GM12878 (cell line): ENCODE results near the gene GID8.

Experiments
- BCL3 ChIP-seq: IDR thresholded peaks from 2 replicates; pipeline ENCODE4 v1.6.1; 2011; ENCODE audit warnings: borderline replicate concordance, low read depth, mild to moderate bottlenecking, moderate library complexity, low read length; ENCODE audit not compliant: insufficient read depth, poor library complexity, severe bottlenecking
- CUX1 ChIP-seq: IDR thresholded peaks from 2 replicates; pipeline ENCODE4 v1.6.1; 2012; ENCODE audit warnings: improper control_type of control experiment, low read depth, low read length; ENCODE audit not compliant: insufficient replicate concordance
- EP300 ChIP-seq, 2 experiments: fragments of 150-350 bp in 1 of 2; IDR thresholded peaks; 2 replicates each; pipeline ENCODE4 v1.6.1; 2011 to 2012; ENCODE audit warnings: low read depth in 2 of 2, low read length in 2 of 2, borderline replicate concordance in 1 of 2, improper control_type of control experiment in 1 of 2, inconsistent platforms in 1 of 2; ENCODE audit not compliant: control insufficient read depth in 1 of 2
- HDAC2 ChIP-seq: fragments of 200-600 bp; sonication (generic); IDR thresholded peaks from 2 replicates; pipeline ENCODE4 v1.6.1; 2017
- JUNB ChIP-seq: IDR thresholded peaks from 2 replicates; pipeline ENCODE4 v1.6.1; 2016; ENCODE audit warnings: antibody characterized with exemption, mild to moderate bottlenecking
- MEF2B ChIP-seq: fragments of 450-650 bp; IDR thresholded peaks from 2 replicates; pipeline ENCODE4 v1.6.1; 2018; ENCODE audit warnings: mild to moderate bottlenecking, moderate library complexity; ENCODE audit not compliant: partially characterized antibody, poor library complexity, severe bottlenecking
- POLR2A ChIP-seq: IDR thresholded peaks from 2 replicates; pipeline ENCODE4 v1.6.1; 2011; ENCODE audit warnings: low read depth, mild to moderate bottlenecking, low read length
- POLR2AphosphoS5 ChIP-seq: IDR thresholded peaks from 2 replicates; pipeline ENCODE4 v1.6.1; 2011; ENCODE audit warnings: mild to moderate bottlenecking, low read length, inconsistent platforms
- RAD21 ChIP-seq: IDR thresholded peaks from 2 replicates; pipeline ENCODE4 v1.6.1; 2011; ENCODE audit warnings: mild to moderate bottlenecking, low read depth, low read length, moderate library complexity; ENCODE audit not compliant: insufficient read depth
- YY1 ChIP-seq: IDR thresholded peaks from 2 replicates; pipeline ENCODE4 v1.6.1; 2011; ENCODE audit warnings: low read depth, mild to moderate bottlenecking, low read length
- ZZZ3 ChIP-seq: IDR thresholded peaks from 2 replicates; pipeline ENCODE4 v1.6.1; 2011; ENCODE audit warnings: low read depth; ENCODE audit not compliant: control insufficient read depth, insufficient read length
- TF ChIP-seq, protein P1 (sequence below), 3 experiments: IDR thresholded peaks in 2 of 3; conservative IDR thresholded peaks in 1 of 3; 2 replicates each; pipeline ENCODE4 v1.5.1; 2011; ENCODE audit warnings: low read depth in 3 of 3, low read length in 3 of 3, mild to moderate bottlenecking in 3 of 3, control low read depth in 2 of 3, moderate library complexity in 2 of 3, inconsistent platforms in 1 of 3, mixed read lengths in 1 of 3; ENCODE audit not compliant: control insufficient read depth in 2 of 3, insufficient read depth in 1 of 3; ENCODE audit errors: extremely low read depth in 1 of 3
- TF ChIP-seq, protein P2 (sequence below): IDR thresholded peaks from 2 replicates; pipeline ENCODE4 v1.6.1; 2012; ENCODE audit warnings: low read length, inconsistent platforms

GRCh38 chr20:62893700-62894099 is 44.2 kb upstream of the GID8 start:
- TF ChIP-seq RAD21 (no peak), BCL3 (no peak), CUX1 (no peak), EP300 (IDR thresholded peaks at IDR 0.05; ENCODE audit: borderline replicate concordance in 1 of 2, control insufficient read depth in 1 of 2, low read depth in 2 of 2, low read length in 2 of 2) (no peak), YY1 (no peak), HDAC2 (no peak), POLR2A (no peak), ZZZ3 (no peak), MEF2B (no peak), JUNB (no peak), POLR2AphosphoS5 (no peak)
- TF ChIP-seq, protein P1, sequence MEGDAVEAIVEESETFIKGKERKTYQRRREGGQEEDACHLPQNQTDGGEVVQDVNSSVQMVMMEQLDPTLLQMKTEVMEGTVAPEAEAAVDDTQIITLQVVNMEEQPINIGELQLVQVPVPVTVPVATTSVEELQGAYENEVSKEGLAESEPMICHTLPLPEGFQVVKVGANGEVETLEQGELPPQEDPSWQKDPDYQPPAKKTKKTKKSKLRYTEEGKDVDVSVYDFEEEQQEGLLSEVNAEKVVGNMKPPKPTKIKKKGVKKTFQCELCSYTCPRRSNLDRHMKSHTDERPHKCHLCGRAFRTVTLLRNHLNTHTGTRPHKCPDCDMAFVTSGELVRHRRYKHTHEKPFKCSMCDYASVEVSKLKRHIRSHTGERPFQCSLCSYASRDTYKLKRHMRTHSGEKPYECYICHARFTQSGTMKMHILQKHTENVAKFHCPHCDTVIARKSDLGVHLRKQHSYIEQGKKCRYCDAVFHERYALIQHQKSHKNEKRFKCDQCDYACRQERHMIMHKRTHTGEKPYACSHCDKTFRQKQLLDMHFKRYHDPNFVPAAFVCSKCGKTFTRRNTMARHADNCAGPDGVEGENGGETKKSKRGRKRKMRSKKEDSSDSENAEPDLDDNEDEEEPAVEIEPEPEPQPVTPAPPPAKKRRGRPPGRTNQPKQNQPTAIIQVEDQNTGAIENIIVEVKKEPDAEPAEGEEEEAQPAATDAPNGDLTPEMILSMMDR (IDR thresholded peaks at IDR 0.05 in 2 of 3, conservative IDR thresholded peaks at IDR 0.05 in 1 of 3; ENCODE audit: control insufficient read depth in 2 of 3, extremely low read depth in 1 of 3, insufficient read depth in 1 of 3, low read depth in 3 of 3, low read length in 3 of 3): no peak
- TF ChIP-seq, protein P2, sequence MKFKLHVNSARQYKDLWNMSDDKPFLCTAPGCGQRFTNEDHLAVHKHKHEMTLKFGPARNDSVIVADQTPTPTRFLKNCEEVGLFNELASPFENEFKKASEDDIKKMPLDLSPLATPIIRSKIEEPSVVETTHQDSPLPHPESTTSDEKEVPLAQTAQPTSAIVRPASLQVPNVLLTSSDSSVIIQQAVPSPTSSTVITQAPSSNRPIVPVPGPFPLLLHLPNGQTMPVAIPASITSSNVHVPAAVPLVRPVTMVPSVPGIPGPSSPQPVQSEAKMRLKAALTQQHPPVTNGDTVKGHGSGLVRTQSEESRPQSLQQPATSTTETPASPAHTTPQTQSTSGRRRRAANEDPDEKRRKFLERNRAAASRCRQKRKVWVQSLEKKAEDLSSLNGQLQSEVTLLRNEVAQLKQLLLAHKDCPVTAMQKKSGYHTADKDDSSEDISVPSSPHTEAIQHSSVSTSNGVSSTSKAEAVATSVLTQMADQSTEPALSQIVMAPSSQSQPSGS: no peak
